Activated T-helper 2 cell treated with anti-CD3 and anti-CD28 coated beads, Interferon-gamma antibody, Interleukin-2, Interleukin-4, amounts not matched to agents 10 μg/mL and 5 μg/mL and 100 μg/mL, durations not matched to agents 14 hours and 24 hours and 36 hours (primary cell): ENCODE data around the gene CAVIN4. TPM values are rescaled to one million over a fixed set of nuclear protein-coding genes. Genes with fewer than 3 reads are reported as not detected.

Experiments used
- DNase-seq: peaks from one replicate; pipeline ENCODE4 v3.0.0; 2021; ENCODE audit warnings: low spot score
- H3K27ac Mint-ChIP-seq: one replicate; pipeline ENCODE4 v1.8.0; 2021; ENCODE audit warnings: mixed read lengths
- H3K27me3 Mint-ChIP-seq: one replicate; pipeline ENCODE4 v1.8.0; 2021; ENCODE audit warnings: low read depth, mixed read lengths
- H3K36me3 Mint-ChIP-seq: one replicate; pipeline ENCODE4 v1.8.0; 2021; ENCODE audit warnings: low read depth, mixed read lengths
- H3K4me1 Mint-ChIP-seq: one replicate; pipeline ENCODE4 v1.8.0; 2021; ENCODE audit warnings: low read depth, mixed read lengths
- H3K4me3 Mint-ChIP-seq: one replicate; pipeline ENCODE4 v1.8.0; 2021; ENCODE audit warnings: low read depth, mild to moderate bottlenecking, moderate library complexity, mixed read lengths
- H3K9me3 Mint-ChIP-seq: one replicate; pipeline ENCODE4 v1.8.0; 2021; ENCODE audit warnings: mixed read lengths
- intact Hi-C: fragments of 100-400 bp; cut with micrococcal nuclease; formaldehyde crosslinking; loops from one replicate; pipeline ENCODE4 v1.15.1; 2023
- total RNA-seq: library from RNA; stranded (reverse); gene quantifications from 2 replicates; pipeline ENCODE4 v1.2.3, GENCODE V29; 2022

CAVIN4 gene
- total RNA-seq, 1 donor from 2014 or later = 0.23 TPM

DNA sequence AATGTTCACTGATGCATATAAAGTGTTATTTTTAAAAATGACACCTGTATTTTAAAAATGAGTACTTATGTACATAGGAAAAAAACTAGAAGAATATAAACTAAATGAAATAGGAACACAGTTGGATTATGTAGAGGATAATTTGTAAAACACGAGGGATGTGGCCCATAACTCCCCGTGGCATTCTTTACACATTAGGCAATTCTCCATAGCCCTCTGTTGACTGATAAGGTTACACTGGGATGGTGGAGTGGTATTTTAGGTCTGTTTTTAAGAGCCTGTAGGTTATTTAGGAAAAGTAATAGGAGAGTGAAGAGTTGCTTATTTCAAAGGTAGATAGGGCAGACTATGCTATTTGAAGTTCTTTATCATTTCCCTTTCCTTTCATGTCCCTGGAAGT, 1.8 kb downstream of the CAVIN4 start:
- Mint-ChIP-seq H3K36me3 (no peaks in the 10 kb centered on the region), H3K27ac (no peak overlapping the region), H3K9me3 (no peaks in the 10 kb centered on the region), H3K27me3 (peaks cover 2% of the 10 kb centered on the region), H3K4me3 (no peak overlapping the region), H3K4me1 (no peaks in the 10 kb centered on the region)
- no peak for DNase-seq
- intact Hi-C loops = no loop called here

DNA sequence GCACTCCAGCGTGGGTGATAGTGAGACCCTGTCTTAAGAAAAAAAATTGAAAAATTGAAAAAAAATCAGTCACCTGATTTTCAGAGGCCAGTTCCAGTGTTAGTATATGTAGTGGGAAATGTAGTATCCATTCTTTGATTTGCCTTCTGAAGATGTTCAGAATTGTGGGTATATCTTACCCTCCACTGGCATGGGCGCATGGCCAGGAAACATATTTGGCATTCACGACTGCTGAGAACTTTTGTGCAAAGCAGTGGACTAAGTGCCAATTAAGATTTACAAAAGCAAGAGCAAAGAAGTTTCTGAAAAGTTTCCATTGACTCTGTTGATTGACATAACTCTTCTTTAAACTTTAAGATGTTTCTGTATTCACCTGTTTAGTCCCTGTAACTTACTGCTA, 2.4 kb downstream of the CAVIN4 start:
- Mint-ChIP-seq H3K9me3 (no peaks in the 10 kb centered on the region), H3K4me1 (no peaks in the 10 kb centered on the region), H3K27me3 (peaks cover 2% of the 10 kb centered on the region), H3K4me3 (no peak overlapping the region), H3K27ac (no peak overlapping the region), H3K36me3 (no peaks in the 10 kb centered on the region)
- intact Hi-C loops = no loop called here
- no peak for DNase-seq

DNA sequence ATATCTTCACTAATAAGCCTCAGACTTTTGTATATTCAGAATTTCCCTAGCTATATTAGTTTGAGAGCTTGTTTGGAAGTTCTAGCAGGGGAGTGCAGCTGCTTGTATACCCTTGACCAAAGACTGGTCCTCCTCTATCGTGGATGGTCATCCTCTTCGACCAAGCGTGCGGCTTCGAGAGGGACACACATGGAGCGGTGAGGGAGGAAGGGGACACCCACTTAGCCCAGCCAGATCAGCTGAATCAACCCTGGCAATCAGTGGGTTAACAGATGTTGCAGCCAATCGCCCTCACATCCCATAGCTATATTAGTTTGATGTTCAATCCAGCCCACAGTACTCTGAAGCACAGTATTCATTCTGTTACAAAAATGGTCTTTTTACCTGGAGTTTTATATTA, 3.2 kb downstream of the CAVIN4 start:
- H3K27ac Mint-ChIP-seq = no peak overlapping the region
- DNase-seq = no peak
- intact Hi-C loops = no loop called here
- no peaks in the 10 kb centered on the region for H3K4me1 Mint-ChIP-seq
- no peak overlapping the region for H3K4me3 Mint-ChIP-seq
- no peaks in the 10 kb centered on the region for H3K36me3 Mint-ChIP-seq
- peaks cover 2% of the 10 kb centered on the region for H3K27me3 Mint-ChIP-seq
- no peaks in the 10 kb centered on the region for H3K9me3 Mint-ChIP-seq

DNA sequence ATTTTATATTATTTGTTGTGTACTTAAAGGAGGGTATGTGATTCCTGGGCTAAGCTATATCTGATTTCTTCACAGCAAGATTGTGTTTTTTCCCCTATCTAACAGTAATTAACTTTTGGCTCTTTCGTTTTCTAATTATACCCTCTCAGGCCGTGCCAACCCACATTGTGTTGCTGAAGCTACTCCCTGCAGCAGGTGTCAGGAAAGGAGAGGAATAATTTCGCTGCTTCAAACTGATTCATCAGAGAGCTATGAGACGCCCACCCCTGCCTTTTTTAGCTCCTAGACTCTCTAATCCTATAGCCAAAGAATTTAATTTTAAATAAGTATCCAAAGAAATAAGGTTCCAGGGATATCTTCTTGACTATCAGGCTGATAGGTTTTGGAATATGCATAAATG, 3.8 kb downstream of the CAVIN4 start:
- Mint-ChIP-seq H3K27me3 (peaks cover 2% of the 10 kb centered on the region), H3K36me3 (no peaks in the 10 kb centered on the region), H3K4me1 (no peaks in the 10 kb centered on the region), H3K4me3 (no peak overlapping the region), H3K9me3 (no peaks in the 10 kb centered on the region), H3K27ac (no peak overlapping the region)
- DNase-seq = no peak
- intact Hi-C loops = no loop called here

DNA sequence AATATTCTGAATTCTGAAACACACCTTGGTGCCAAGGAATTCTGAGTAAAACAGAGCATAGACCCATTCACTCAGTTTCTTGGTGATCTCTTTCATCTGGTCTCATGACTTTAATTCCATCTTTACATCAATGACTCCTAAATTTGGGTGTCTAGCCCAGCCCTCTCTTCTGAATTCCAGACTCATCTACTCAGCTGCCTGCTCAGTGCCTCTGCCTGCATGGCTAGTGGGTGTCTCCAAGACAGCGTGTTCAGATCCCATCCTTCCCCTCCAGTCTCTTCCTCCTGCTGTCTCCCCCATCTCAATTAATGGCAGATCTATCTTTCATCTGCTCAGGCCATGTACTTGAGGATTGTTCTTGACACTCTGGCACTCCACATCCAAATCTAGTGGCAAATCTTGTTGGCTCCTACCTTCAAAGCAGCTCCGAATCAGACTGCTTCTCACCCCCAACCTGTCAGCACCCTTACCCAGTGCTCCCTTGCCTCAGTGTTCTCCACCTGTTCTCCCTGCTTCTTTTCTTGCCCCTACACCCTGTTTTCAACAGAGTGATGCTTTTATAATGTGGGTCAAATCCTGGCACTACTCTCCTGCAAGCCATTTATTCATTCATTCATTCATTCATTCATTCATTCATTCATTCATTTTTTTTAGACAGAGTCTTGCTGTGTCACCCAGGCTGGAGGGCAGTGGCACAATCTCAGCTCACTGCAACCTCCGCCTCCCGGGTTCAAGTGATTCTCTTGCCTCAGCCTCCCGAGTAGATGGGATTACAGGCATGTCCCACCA, 5.3 kb downstream of the CAVIN4 start:
- no peak overlapping the region for H3K27ac Mint-ChIP-seq
- intact Hi-C loops = no loop called here
- H3K36me3 Mint-ChIP-seq = no peaks in the 10 kb centered on the region
- H3K27me3 Mint-ChIP-seq = no peaks in the 10 kb centered on the region
- no peak for DNase-seq
- H3K4me3 Mint-ChIP-seq = no peak overlapping the region
- H3K4me1 Mint-ChIP-seq = no peaks in the 10 kb centered on the region
- H3K9me3 Mint-ChIP-seq = no peaks in the 10 kb centered on the region

DNA sequence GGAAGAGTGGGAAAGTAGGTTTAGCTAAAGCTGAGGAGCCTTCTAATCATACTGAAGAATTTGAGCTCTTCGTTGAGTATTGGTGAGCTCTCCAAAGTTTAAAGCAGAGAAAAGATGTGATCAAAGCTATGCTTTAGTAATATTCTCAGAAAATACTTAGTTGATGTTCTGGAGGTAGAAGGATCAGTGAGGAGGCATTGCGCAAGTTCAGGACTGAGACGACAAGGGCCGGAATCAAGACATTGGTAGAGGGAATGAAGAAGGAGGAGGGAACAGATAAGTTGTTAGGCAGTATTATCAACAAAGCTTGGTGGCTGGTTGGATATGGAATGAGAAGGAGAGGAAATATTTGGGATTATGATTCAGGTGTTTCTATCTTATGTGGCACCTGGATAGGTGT, 7.1 kb downstream of the CAVIN4 start:
- Mint-ChIP-seq H3K4me3 (no peak overlapping the region), H3K9me3 (no peaks in the 10 kb centered on the region), H3K27ac (no peak overlapping the region), H3K36me3 (no peaks in the 10 kb centered on the region), H3K27me3 (no peaks in the 10 kb centered on the region), H3K4me1 (no peaks in the 10 kb centered on the region)
- intact Hi-C loops = no loop called here
- DNase-seq = no peak

DNA sequence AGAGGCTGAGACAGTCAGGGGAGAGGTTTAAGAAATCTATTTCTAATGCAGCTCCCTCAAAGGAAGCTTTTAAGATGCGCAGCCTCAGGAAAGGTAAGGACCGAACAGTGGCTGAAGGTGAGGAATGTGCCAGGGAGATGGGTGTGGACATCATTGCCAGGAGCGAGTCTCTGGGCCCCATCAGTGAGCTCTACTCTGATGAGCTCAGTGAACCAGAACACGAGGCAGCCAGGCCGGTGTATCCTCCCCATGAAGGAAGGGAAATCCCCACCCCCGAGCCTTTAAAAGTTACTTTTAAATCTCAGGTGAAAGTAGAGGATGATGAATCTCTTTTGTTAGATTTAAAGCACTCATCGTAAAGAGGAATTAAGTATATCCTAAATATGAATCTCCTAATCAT, 8.2 kb downstream of the CAVIN4 start:
- no peaks in the 10 kb centered on the region for H3K36me3 Mint-ChIP-seq

DNA sequence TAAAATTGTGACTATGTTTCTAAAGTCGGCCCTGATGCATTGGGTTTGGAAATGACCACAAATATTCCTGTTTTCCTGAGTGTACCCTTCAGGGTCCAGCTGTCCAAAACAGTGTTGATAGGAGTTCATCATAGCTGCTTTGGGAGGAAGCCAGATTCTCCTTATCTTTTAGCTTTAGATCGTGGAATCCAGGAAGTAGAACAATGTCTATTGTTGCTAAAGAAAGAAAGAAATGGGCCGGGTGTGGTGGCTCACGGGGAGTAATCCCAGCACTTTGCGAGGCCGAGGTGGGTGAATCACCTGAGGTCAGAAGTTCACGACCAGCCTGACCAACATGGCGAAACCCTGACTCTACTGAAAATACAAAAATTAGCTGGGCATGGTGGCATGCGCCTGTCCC, 9.5 kb downstream of the CAVIN4 start:
- no peak for DNase-seq
- intact Hi-C loops = no loop called here
- H3K27ac Mint-ChIP-seq = no peak overlapping the region
- no peak overlapping the region for H3K4me3 Mint-ChIP-seq
- H3K27me3 Mint-ChIP-seq = no peaks in the 10 kb centered on the region
- no peaks in the 10 kb centered on the region for H3K4me1 Mint-ChIP-seq
- H3K9me3 Mint-ChIP-seq = no peaks in the 10 kb centered on the region
- no peaks in the 10 kb centered on the region for H3K36me3 Mint-ChIP-seq

More for the DNA sequence above, 8.2 kb downstream of the CAVIN4 start:
- intact Hi-C loops = no loop called here
- Mint-ChIP-seq H3K27ac (no peak overlapping the region), H3K9me3 (no peaks in the 10 kb centered on the region), H3K4me3 (no peak overlapping the region), H3K4me1 (no peaks in the 10 kb centered on the region), H3K27me3 (no peaks in the 10 kb centered on the region)
- DNase-seq = no peak

DNA sequence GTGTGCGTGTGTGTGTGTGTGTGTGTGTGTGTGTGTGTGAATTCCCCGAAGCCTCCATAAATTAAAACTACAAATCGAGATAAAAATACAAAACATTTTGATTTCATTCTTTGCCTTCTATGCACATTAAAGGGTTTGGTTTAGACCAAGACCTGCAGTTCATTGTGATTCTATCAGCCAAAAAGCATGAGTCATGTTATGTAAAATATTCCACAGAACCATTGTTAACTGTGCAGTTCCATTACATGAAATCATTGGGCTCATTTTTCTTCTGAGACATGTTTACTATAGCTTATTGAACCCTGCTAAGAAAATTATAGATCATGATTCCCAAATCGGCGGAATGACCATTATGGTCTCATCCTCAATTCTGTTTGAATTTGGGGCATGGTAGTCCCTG, 11.7 kb downstream of the CAVIN4 start:
- H3K36me3 Mint-ChIP-seq = no peaks in the 10 kb centered on the region
- DNase-seq = no peak
- no peak overlapping the region for H3K4me3 Mint-ChIP-seq
- H3K9me3 Mint-ChIP-seq = no peaks in the 10 kb centered on the region
- H3K4me1 Mint-ChIP-seq = no peaks in the 10 kb centered on the region
- H3K27ac Mint-ChIP-seq = no peak overlapping the region
- intact Hi-C loops = no loop called here
- no peaks in the 10 kb centered on the region for H3K27me3 Mint-ChIP-seq

DNA sequence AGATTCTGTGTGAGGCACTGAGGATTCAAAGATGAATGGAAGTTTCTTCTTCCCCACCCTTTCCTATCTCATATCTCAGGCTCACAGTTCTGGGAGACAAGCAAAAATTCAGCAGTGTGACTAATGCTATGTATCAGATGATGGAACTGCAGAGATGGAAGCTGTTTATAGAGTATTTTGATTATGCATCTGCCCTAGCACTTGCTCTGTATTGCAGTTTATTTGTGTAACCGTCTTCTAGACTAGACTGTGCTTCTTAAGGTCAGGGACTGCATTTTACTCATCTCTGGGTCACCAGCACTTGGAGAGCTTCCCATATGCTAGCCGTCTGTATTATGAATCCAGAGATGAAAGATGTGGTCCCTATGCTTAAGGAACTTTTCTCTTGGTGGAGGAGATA, 12.6 kb downstream of the CAVIN4 start:
- no peaks in the 10 kb centered on the region for H3K36me3 Mint-ChIP-seq

DNA sequence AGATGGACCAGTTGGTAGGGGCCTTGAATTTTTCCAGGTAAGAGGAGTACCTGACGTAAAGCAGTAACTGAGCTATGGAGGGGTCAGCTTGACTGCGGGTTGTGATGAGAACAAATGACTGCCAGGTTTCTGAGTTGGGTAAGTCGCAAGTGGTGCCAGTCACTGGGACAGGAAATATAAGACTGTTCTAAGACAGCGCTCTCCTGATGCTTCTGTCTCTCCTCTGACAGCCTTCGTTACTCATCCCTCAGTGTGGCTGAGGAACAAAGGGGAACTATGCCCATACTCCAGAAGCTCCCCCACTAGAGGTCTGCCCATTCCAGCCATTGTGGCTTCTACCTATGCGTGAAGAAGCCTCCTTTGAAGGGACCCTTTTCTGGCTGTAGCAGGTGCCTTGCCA, 13.3 kb downstream of the CAVIN4 start:
- Mint-ChIP-seq H3K4me3 (no peak overlapping the region), H3K9me3 (no peaks in the 10 kb centered on the region), H3K4me1 (peaks cover 3% of the 10 kb centered on the region), H3K27ac (no peak overlapping the region), H3K36me3 (no peaks in the 10 kb centered on the region), H3K27me3 (peaks cover 4% of the 10 kb centered on the region)
- DNase-seq = no peak
- intact Hi-C loops = no loop called here

More for the DNA sequence above, 12.6 kb downstream of the CAVIN4 start:
- intact Hi-C loops = no loop called here
- no peak overlapping the region for H3K27ac Mint-ChIP-seq
- H3K9me3 Mint-ChIP-seq = no peaks in the 10 kb centered on the region
- no peak for DNase-seq
- peaks cover 1% of the 10 kb centered on the region for H3K4me1 Mint-ChIP-seq
- H3K4me3 Mint-ChIP-seq = no peak overlapping the region
- no peaks in the 10 kb centered on the region for H3K27me3 Mint-ChIP-seq

DNA sequence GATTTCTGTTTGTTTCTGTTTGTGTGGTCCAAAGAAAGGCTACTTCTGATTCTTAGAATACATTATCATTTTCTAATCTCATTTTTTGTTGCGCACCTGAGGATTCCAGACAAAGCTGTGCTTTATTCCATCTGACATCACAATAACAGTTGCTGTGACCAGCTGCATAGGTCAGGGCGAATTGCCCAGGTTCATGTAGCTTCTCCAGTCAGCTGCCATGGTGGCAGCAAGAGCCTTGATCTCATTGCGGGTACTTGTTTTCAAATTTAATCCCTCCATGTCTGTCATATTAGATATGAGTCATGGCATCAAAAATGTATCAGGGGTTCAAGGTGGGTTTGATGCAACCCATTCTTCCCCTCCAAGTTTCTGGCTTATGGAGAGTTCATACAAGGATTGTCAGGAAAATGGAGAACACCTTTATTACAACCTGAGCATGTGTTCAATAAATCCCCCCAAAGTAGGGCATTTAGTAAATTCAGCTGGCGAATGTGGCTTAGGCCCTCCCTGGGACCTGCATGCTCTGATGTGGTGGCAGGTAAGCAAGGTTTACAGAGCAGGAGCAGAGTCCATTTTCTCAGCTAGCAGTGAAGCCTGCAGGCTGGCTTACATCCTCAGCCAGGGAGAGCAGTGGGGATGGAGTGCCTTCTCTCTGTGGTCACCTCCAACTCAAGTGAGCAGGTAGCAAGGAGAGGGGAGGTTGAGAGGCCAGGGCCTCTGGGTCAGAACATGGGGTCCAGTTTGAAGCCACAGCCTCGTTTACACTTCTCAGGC, 13.9 kb downstream of the CAVIN4 start:
- H3K9me3 Mint-ChIP-seq = no peaks in the 10 kb centered on the region
- H3K27ac Mint-ChIP-seq = no peak overlapping the region
- H3K4me1 Mint-ChIP-seq = peaks cover 3% of the 10 kb centered on the region
- no peak for DNase-seq
- H3K27me3 Mint-ChIP-seq = peaks cover 7% of the 10 kb centered on the region
- no peaks in the 10 kb centered on the region for H3K36me3 Mint-ChIP-seq
- intact Hi-C loops = no loop called here
- no peak overlapping the region for H3K4me3 Mint-ChIP-seq
